ENCODE results near the gene IZUMO3. TPM values are rescaled to one million over a fixed set of nuclear protein-coding genes. Genes with fewer than 3 reads are reported as not detected.
"Not testable (repeated sequence)": the region's sequence is repeated elsewhere in the genome, so short reads cannot be mapped to it uniquely, and the experiment has no call there.

The IZUMO3 gene, protein sequence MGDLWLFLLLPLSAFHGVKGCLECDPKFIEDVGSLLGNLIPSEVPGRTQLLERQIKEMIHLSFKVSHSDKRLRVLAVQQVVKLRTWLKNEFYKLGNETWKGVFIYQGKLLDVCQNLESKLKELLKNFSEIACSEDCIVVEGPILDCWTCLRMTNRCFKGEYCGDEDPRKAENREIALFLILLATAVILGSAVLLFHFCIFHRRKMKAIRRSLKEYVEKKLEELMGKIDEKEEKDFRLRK
- not detected for total RNA-seq

DNA sequence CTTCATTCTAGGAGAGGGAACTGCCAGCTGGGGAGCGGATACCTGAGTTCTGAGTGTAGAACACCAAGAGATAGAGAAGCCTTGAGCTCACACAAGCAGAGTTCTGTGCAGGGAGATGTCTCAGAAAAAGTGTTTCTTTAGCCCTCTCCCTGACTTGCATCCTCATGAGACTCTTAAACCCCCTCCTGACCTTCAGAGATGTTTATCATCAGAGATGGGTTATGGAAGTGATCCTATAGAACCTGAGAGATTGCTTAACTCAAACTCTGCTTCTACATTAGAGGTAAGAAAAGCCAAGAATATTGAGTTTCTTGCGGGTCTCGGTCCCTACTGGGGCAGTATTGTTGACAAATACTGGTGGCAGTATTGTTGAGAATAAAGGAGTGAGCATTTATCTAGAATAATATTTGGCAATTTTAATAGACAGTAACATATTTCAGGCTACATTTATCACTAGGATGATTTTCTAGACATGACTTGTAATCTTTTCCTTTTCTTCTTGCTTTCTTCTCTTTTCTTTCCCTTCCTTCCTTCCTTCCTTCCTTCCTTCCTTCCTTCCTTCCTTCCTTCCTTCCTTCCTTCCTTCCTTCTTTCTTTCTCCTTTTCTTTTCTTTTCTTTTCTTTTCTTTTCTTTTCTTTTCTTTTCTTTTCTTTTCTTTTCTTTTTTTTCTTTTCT is at the start of gene IZUMO3:
IZUMO3 (minus strand) TSS at position 51 of the 676 bp plus-strand sequence. CDS start 248 bp downstream, outside the sequence.
- no peak for DNase-seq

DNA sequence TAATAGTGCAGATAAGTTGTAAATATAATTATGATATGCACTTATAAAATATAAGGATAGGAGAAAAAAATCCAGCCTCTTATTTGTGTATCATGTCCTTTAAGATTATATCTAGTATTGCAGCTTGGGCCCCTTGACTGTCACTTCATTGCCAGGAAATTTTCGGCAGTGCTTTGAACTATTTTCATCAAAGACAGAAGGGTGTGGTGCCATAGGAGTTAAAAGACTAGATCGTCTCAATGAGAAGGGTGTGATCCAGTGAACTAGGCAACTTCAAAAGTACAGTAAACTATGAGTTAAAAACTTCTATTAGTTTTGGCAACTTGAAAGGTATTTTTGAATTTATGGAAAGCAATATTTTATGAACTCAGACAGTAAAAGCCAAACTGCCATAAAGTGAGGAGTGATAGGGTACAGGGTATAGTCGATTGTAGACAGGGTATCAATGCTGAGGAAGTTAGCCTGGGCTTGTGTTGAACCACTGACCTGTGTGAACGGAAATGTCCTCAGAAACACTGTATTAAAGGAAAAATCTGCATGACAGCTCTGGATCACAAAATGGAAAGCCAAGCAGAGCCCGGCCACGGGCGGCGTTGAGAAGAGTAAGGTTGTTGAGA is 48.6 kb upstream of the IZUMO3 start:
- no peak for DNase-seq

DNA sequence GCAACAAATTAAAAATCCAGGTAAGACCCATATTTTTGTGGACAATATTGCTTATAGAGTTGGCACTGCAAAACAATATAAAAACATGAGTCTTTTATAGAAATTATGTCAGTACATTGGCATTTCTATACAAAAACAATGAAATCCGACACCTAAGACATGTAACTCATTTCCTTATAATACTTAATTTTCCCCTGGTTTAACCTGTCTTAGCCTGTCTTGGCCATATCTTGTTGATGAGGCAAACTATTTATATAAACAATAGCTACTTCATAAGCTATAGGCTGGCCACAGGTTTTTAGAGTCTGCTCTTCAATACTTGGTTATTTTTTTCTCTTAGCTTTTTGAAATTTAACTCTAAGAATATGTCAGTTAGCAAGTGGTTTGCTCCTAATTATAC is 44.7 kb upstream of the IZUMO3 start:
- no peak for DNase-seq

DNA sequence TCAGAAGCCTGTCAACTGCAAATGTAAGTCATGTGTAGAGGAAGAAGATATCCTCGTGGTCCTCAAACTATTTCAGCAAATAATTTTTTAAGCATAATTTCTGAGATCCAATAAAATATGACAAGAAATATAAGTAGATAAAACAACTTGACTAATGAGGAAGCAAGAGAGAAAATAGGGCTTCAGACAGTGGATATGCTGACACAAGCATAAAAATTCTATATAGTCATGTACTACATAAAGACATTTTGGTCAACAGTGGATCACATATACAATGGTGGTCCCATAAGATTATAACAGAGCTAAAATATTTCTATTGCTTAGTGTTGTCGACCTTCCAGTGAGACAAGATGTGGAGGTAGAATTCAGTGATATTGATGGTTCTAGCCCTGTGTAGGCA is 42.2 kb upstream of the IZUMO3 start:
- DNase-seq: no peak

DNA sequence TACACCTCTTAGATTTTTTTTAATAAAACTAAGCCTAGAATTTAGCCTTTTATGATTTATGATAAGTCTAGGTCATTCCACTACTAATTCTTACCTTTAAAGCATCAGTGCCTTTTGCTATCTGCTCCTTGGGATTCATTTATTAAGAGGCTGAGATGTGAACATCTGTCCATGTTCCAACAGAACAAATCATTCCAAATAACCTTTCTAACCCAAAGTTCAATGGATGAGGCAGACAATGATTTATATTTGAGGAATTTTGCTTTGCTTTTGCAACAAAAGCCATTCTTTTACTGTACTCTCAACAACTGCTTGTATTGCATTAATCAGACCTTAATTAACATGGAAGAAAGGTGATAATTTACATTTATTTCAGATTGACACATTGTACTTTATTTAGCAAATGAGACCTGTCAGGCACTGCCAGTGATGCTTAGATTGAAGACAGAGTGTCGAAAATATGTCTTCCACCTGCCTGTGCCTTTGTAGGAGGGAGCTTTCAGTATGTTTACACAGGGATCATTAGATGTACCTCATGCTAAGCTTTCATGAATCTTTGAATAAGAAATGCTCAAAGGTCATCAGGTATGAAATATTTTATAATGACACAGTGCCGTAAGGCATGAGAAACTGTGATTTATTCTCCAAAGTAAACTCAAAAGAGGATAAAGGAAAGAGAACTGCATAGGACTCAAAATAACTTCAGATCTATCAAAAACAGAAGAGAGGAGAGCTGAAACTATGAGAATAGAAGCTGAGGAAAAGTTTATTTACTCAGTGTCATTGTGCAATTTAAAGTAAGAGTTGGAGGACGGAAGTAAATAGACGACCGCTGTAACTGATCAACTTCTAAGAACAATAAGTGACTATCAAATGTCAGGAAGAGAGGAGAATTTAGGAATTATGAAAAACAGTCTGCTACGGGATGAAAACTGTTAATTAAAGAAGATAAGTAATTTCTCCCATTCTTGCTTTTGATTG is 36.7 kb upstream of the IZUMO3 start:
- no peak for DNase-seq

DNA sequence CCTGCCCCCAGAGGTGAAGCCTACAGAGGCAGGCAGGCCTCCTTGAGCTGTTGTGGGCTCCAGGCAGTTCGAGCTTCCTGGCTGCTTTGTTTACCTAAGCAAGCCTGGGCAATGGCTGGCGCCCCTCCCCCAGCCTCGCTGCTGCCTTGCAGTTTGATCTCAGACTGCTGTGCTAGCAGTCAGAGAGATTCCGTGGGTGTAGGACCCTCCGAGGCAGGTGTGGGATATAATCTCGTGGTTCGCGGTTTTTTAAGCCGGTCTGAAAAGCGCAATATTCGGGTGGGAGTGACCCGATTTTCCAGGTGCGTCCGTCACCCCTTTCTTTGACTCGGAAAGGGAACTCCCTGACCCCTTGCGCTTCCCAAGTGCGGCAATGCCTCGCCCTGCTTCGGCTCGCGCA is 34.3 kb upstream of the IZUMO3 start:
- DNase-seq: not testable (repeated sequence)

DNA sequence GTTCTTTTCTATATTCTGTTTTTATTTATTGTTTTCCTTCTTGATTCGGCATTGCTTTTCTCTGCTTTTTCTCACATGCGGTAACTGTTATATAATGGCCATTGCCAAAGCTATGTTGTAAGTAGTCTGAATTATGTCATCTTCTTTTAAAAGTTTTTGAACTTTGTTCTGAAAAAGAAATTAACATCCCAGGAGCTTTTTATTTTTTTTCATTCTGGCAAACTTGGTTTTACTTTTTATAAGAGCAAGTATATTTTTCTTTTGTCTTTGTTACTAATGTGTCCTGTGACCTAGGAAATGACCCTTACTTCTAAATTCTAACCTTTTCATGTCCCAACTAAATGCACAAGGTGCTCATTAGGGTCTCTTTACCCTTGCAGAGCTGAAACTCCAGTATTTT is 26.7 kb upstream of the IZUMO3 start:
- DNase-seq: no peak

DNA sequence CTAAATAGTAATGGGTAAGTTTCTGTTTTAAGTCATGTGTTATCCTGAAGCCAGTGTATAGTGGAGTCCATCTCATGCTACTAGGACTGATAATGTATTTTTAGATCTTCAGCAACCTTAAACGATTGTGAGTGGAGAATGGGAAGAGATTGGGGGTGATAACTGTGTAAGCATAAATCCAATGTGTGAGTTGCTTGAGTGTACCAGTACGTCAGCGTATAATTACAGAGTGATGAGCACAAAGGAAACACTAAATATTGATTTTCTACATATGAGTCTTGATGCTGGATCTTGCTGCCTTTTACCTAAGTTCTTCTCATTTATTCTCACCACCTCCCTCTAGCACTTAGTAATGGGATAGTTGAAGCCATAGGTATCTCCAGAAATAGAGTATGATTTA is 16.3 kb upstream of the IZUMO3 start:
- no peak for DNase-seq

DNA sequence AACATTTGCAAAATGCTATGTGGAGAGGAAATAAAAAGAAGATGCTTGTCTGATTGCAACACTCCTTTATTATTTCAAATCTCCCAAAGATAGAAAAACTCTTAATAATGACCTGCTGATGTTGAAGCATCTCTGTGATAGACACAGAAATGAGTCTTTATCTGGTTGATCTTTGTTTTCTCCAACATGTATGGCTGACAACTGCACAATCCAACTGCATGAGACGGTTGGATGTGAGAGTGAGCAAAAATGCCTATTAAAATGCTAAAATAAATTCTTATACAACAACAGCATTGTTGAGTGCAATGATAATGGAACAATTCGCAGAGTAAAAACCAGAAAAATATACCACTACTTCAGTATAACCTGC is 7.5 kb upstream of the IZUMO3 start:
- DNase-seq: no peak

DNA sequence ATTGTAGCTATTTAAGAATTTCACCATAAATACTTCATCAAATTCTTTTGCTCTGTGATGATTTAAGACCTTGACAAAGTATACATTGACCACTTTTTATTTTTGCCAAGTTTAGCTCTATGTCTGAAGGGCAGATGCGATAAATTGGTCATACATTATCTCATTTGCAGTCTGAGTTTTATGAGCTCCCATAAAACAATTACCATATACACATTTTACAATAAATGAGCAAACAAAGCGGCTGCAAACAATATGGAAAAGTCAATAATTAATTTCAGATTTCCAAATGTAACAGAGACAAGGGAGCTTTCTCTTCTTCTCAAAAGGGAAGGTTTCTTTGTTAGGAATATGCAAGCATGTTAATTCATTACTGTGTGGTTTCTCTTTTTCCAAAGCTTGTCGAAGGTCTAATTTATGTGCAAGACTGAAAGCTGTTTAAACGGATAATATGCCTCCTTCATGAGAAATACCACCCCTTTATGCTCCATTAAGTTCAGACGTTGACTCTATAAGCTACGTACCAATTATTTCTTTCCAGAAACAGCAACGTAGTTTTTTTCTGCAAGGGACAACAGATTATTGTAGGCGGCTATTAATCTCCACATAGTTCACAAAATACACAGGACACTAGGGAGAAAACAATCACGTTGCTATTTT is 7.0 kb upstream of the IZUMO3 start:
- DNase-seq: no peak

DNA sequence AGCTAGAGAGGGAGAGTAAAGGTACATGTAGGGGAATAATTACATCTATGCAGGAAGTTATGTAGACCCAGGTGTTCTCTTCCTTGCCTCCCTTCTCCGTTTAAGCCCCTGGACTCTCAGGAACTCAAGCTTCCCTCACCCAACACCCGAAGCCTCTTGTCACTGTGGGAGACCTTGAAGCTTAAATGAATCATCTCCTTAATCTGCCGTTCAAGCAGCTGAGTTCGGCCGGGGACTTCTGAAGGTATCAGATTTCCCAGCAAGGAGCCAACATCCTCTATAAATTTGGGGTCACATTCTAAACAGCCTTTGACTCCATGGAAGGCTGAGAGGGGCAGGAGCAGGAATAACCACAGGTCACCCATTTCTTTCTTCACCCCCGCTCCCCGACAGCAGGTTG is 412 bp downstream of the IZUMO3 start:
- no peak for DNase-seq

DNA sequence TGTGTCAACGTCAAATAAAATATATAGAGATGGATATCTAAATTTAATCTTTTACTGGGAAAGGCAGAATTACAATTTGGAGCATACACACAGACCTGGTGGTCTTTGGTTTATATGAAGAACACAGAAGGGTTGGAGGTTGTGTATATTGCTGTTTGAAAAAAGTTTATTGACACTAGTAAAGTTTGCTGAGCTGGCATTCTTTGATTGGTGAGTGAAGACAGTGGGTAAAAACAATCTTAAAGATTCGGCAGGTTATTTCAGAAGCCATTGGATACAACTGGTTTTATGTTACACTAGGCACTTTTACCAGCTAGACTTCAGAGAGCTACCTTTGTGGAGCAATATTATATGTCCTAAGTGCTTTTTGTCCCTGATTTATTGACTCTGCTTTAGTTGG is 27.2 kb downstream of the IZUMO3 start:
- no peak for DNase-seq

DNA sequence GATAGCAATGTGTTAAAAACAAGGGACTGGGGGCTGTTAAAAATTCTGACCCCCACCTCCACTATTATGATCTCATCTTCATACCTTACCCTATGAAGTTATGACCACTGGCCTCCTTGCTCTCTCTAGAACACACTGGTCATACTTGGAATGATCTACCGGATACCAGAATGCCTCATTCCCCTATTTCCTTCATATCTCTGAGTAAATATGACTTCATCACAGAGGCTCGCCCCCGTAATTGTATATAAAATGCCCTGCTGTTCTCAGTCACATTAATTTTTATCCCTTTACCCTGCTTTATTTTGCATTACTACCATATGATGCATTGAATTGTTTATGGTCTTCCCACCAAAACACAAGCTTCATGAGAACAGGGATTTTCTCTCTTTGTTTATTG is 29.2 kb downstream of the IZUMO3 start:
- DNase-seq: no peak

DNA sequence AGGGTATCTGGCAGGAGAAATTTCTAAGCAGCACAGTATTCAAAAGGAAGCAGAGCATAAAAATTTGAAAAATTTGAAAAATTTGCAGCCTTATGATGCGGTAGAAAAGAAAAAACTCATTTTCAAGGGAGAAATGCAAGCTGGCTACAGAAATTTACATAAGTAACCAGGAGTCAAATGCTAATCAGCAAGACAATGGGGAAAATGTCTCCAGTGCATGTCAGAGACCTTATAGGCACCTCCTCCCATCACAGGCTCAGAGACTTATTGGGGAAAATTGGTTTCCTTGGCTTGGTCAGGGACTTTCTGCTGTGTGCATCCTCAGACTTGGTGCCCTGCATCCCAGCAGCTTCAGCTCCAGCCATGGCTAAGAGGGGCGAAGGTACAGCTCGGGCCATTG is 35.8 kb downstream of the IZUMO3 start:
- no peak for DNase-seq

DNA sequence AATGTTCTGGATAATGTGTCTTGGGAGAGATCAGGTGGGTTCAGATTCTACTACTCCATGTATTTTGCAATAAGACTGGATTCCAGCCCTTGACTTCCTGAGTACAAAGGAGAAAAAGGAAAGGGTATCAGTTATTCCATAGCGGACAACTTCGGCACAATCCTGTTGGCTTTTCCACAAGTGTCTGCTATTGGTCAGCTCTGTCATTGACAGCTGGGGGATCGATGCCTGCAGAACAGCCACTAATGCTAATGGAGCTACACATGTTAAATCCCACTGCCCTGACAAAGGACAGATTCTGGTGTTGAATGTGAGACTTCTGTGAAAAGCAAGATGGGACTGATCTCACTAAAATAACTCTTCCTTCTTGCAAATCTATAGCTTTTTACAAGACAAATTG is 41.2 kb downstream of the IZUMO3 start:
- no peak for DNase-seq

DNA sequence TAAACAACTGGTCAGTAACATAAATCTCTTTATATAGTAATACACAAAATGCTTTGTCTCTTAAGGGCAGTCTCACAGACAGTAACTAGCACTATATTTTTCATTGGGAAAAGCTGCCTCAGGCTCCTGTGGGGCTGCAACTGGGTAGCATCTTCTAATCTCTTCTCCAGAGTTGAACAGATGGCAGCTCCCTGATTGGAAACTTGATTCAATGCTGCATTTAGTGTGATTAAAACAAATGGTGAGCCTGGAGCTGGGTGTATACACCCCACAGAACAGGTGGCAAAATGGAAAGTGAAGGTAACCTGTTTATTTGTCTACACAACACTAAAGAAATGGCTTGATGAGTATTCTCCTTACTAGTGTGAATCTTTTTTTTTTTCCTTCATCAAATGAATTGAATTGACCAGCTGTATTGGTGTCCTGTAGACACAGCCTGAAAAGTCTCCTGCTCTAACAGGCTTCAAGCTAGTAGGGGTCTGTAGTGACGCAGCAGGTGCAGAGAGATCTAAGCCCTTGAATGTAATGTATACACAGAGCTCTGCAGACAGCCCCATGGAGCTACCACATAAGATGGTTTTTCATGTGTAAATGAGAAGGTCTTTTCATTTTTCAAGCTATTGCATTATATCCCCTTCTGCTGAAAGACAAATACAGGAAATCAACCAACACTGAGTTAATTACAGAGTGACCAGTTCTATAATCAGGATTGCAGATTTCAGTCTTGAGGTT is 43.3 kb downstream of the IZUMO3 start:
- no peak for DNase-seq

DNA sequence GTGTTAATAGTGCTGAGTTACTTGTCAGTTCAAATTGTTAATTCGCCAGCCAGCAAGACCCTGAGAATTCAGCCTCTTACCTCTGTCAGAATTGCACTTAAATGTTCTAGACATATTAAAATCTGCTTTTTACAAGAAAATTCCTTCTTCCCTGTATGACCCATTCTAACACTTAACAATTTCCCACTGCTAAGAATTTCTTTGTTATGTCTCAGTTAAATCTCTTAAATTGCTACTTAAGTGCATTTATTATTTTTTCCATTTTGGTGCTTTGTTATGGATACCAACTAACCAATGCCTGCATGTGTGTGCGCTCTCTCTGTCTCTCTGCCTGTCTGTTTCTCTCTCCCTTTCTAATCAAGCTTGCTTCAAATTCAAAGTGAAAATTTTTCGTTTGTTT is 44.9 kb downstream of the IZUMO3 start:
- no peak for DNase-seq

DNA sequence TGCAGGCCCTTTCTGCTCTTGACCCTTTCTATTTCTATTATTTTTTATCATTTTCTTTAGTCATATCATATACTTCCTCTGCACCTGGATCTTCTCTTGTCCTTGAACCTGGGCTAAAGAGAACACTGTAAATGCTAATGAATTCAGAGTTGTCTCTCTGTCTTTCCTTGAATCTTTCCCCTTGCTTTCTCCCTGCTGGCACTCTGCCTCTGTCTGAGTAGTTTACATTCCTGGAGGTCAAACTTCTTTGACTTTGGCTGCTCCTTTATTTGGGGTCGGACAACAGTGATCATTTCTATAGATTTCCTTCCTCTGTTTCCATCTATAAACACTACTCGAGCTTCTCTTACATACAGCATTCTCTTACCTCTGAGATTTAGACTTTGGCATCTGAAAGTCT is 47.1 kb downstream of the IZUMO3 start:
- no peak for DNase-seq

DNA sequence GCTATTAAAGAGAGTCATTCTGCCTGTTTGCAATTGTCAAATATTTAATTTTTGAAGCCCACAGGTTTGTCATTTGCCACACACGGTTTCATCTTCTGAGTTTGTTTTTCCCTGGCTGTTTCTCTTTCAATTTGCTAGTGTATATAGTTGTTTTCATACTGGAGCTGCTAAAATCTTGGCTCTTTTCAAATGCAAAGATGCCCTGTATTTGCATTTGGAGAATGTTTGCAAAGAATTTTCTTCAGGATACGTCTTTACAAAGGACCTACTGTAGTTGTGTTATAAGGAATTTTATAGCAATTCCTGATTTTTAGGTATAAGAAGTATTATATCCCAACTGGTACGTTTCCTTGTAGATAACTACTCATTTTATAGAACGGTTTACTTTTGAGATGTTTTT is 48.0 kb downstream of the IZUMO3 start:
- no peak for DNase-seq

Data from effector CD4-positive, alpha-beta T cell (primary cell).